K562 (cell line): Measurements from ENCODE around the gene HJV. TPM values are rescaled to one million over a fixed set of nuclear protein-coding genes. Genes with fewer than 3 reads are reported as not detected.
A peak's percentile ranks its signal among the peaks of the same experiment; 100 is the strongest.

Experiments
- PATZ1 ChIP-seq: fragments of 250-450 bp; sonication (Bioruptor Pico); IDR thresholded peaks from 2 replicates; pipeline ENCODE4 v1.5.0; 2020; ENCODE audit warnings: mild to moderate bottlenecking, borderline replicate concordance
- RAD51 ChIP-seq: fragments of 450-650 bp; IDR thresholded peaks from 2 replicates; pipeline ENCODE4 v1.7.1; 2016; ENCODE audit warnings: low read depth, mild to moderate bottlenecking, borderline replicate concordance
- TFE3 ChIP-seq: fragments of 450-650 bp; formaldehyde crosslinking; IDR thresholded peaks from 2 replicates; pipeline ENCODE4 v1.4.0; 2020; ENCODE audit warnings: mild to moderate bottlenecking, mixed read lengths
- TOE1 ChIP-seq, 2 experiments: fragments of 450-650 bp in 1 of 2; sonication (generic) in 1 of 2; formaldehyde crosslinking in 1 of 2; IDR thresholded peaks; 2 replicates each; pipeline versions ENCODE4 v1.7.1 to v1.8.0; 2016 to 2022; ENCODE audit warnings: borderline replicate concordance in 2 of 2, mild to moderate bottlenecking in 2 of 2, antibody characterized with exemption in 1 of 2, inconsistent platforms in 1 of 2, low read depth in 1 of 2, missing genetic modification reagents in 1 of 2, moderate library complexity in 1 of 2
- USF1 ChIP-seq: sonication (generic); formaldehyde crosslinking; IDR thresholded peaks from 2 replicates; pipeline ENCODE4 v1.9.0; 2022; ENCODE audit warnings: mild to moderate bottlenecking, missing genetic modification reagents
- polyA plus RNA-seq, 8 experiments: library from polyadenylated mRNA; depleted of rRNA in 4 of 8; stranded (reverse) in 5 of 8; unstranded in 3 of 8; fragments of >200 nt; fragmentation: Nextera tagmentation in 2 of 8; fragmentation: Illumina TruSeq in 1 of 8; extraction: Ambion mirVana in 2 of 8; extraction: Trizol in 1 of 8; gene quantifications; 2 replicates each; pipeline versions ENCODE4 v1.2.1 to v1.2.3, GENCODE V29; 2011 to 2014; ENCODE audit warnings: inconsistent platforms in 1 of 8, missing spikeins in 1 of 8
- total RNA-seq, 7 experiments: library from RNA; depleted of rRNA in 6 of 7; stranded (reverse); fragments of >200 nt in 6 of 7; fragmentation: Illumina TruSeq in 2 of 7; extraction: Trizol in 2 of 7; gene quantifications; 2 replicates each; pipeline versions ENCODE4 v1.2.1 to v1.2.3, GENCODE V29; 2011 to 2021; ENCODE audit warnings: low replicate concordance in 1 of 7

The HJV gene
- total and polyA plus RNA-seq, 9 of the 15 experiments (the other 6 are each of a cell fraction or from before 2014, with no cell fraction given), result 1.0 to 6.6 (median 2.4) TPM

- peak; percentile 89 for TF ChIP-seq TFE3
- peak; percentile 69 for TF ChIP-seq USF1
- peak; percentile 83 for TF ChIP-seq RAD51
- peak; percentile 62 for TF ChIP-seq TOE1 (IDR thresholded peaks at IDR 0.05; ENCODE audit: borderline replicate concordance)
- no peak for TF ChIP-seq TOE1 (CRISPR knock-in tag; IDR thresholded peaks at IDR 0.05; ENCODE audit: borderline replicate concordance, low read depth)
- no peak for TF ChIP-seq PATZ1 (CRISPR knock-in tag)
These were observed 8.0 kb downstream of the HJV start (continued) for GRCh38 chr1:146013559-146013922.
